ENCODE results near the gene RGS7BP.
"Not testable (repeated sequence)": the region's sequence is repeated elsewhere in the genome, so short reads cannot be mapped to it uniquely, and the experiment has no call there.

The RGS7BP gene

DNA sequence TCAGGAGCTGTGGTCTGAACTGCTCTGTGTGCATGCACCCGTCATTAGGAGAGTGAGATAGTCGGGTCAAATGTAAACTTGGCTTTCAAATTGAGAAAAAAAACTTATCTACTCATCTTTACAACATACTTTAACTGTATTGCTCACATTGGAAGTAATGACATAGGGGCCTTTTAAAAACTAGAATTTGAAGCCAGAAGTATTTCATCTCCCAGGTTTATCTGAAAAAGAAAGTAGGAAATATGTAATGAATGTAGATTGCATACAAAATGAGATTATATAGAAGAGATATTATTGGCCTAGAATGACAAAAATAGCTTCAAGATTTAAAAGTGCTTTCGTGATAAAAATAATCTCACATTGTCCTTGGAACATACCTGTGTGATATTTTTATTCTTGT, 24.3 kb downstream of the RGS7BP start:
- TF ChIP-seq CTCF (IDR thresholded peaks at IDR 0.05; ENCODE audit: control extremely low read depth, extremely low read depth, low read depth, missing control alignments): no peak
- POLR2A ChIA-PET: no interaction called here
- no peak for DNase-seq (ENCODE audit: extremely low spot score)
- CTCF ChIA-PET: interaction anchor here (1.3 kb wide), 1 partner anchor 8 kb away, joined by 3 read pairs; no protein-coding TSS in a partner anchor

- no peak for DNase-seq (ENCODE audit: extremely low spot score)
- POLR2A ChIA-PET: no interaction called here
- CTCF ChIA-PET: no interaction called here
- TF ChIP-seq CTCF (IDR thresholded peaks at IDR 0.05; ENCODE audit: control extremely low read depth, extremely low read depth, low read depth, missing control alignments): no peak
Observed at GRCh38 chr5:64532212-64532611, 26.4 kb downstream of the RGS7BP start.

DNA sequence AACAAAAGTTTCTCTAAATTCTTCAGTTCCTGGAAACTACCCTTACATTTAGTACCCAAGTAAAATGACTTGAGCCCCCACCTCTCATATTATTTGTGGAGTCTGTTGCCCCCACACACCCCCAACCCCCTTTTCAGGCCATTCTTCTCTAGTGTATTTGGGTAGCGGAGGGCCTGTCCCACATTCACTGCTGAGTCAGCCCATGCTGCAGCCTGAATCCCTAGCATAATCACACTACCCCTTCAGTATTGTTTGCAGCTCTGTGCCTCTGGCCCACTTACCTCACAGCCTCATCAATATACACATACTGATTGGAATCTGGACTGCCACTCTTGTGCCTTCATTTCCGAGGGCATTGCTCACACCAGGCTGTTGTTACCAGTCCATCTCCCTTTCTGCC, 26.8 kb downstream of the RGS7BP start:
- POLR2A ChIA-PET: no interaction called here

GRCh38 chr5:64534033-64534432, 28.2 kb downstream of the RGS7BP start:
- POLR2A ChIA-PET: no interaction called here
- CTCF ChIA-PET: no interaction called here
- TF ChIP-seq CTCF (IDR thresholded peaks at IDR 0.05; ENCODE audit: control extremely low read depth, extremely low read depth, low read depth, missing control alignments): no peak
- no peak for DNase-seq (ENCODE audit: extremely low spot score)

More for the DNA sequence above, 26.8 kb downstream of the RGS7BP start:
- TF ChIP-seq CTCF (IDR thresholded peaks at IDR 0.05; ENCODE audit: control extremely low read depth, extremely low read depth, low read depth, missing control alignments): no peak
- no peak for DNase-seq (ENCODE audit: extremely low spot score)
- CTCF ChIA-PET: no interaction called here

GRCh38 chr5:64557911-64558310, 52.1 kb downstream of the RGS7BP start:
- ChIA-PET POLR2A (no interaction called here), CTCF (no interaction called here)
- DNase-seq (ENCODE audit: extremely low spot score): no peak
- no peak for TF ChIP-seq CTCF (IDR thresholded peaks at IDR 0.05; ENCODE audit: control extremely low read depth, extremely low read depth, low read depth, missing control alignments)

- DNase-seq (ENCODE audit: extremely low spot score); POLR2A ChIA-PET; CTCF ChIA-PET: not testable (repeated sequence)
Observed at GRCh38 chr5:64558641-64559040, 52.8 kb downstream of the RGS7BP start.

- CTCF ChIA-PET: interaction anchor here (1.5 kb wide), 1 partner anchor 15 kb away, joined by 3 read pairs; no protein-coding TSS in a partner anchor
- POLR2A ChIA-PET: no interaction called here
- no peak for TF ChIP-seq CTCF (IDR thresholded peaks at IDR 0.05; ENCODE audit: control extremely low read depth, extremely low read depth, low read depth, missing control alignments)
- no peak for DNase-seq (ENCODE audit: extremely low spot score)
Observed at GRCh38 chr5:64566310-64566916, 60.6 kb downstream of the RGS7BP start.

Measured in GM10248 (cell line).